Endothelial cell of umbilical vein (primary cell): ENCODE measurements around the gene LRRC8A. TPM values are rescaled to one million over a fixed set of nuclear protein-coding genes. Genes with fewer than 3 reads are reported as not detected.
A peak's percentile ranks its signal among the peaks of the same experiment; 100 is the strongest.

Source experiments
- BruUV-seq: library from RNA; stranded (reverse); fragments of 400-500 nt; replicated peaks from 2 replicates; lab custom pipeline; 2021; lab: Mats Ljungman, UMichigan
- CTCF ChIA-PET: fragments of 300-600, 350-600 bp; sonication (Branson Sonifier 250); formaldehyde crosslinking; loops from one replicate; lab custom pipeline; 2021; ENCODE audit warnings: antibody characterized with exemption, inconsistent platforms; lab: Charles Lee
- POLR2A ChIA-PET: fragments of 300-600, 350-600 bp; sonication (Branson Sonifier 250); formaldehyde crosslinking; loops from one replicate; lab custom pipeline; 2021; ENCODE audit warnings: antibody characterized with exemption, inconsistent platforms; lab: Charles Lee
- DNase-seq: peaks from one replicate; pipeline ENCODE4 v3.0.0-alpha.2; 2011; ENCODE audit warnings: low read depth, low spot score
- FAIRE-seq: peaks from 2 replicates; lab custom pipeline; 2011; peaks lifted over from hg19 to GRCh38; lab: Jason Lieb, UNC
- H2AFZ ChIP-seq: 2 replicates; pipeline ENCODE4 v1.6.0; 2012; ENCODE audit warnings: low read depth, low read length, control low read depth, inconsistent platforms
- H3K27ac ChIP-seq: 2 replicates; pipeline ENCODE4 v1.5.1; 2011; ENCODE audit warnings: low read depth, mild to moderate bottlenecking, control low read depth, low read length, moderate library complexity; ENCODE audit not compliant: insufficient read depth
- H3K27me3 ChIP-seq, 2 experiments: 2 replicates each; pipeline versions ENCODE4 v1.6.0 to v1.6.1; 2011; ENCODE audit warnings: low read length in 2 of 2, mixed read lengths in 1 of 2; ENCODE audit not compliant: control insufficient read depth in 2 of 2, insufficient read depth in 2 of 2
- H3K36me3 ChIP-seq, 2 experiments: 2 replicates in 1 of 2; 3 replicates in 1 of 2; pipeline ENCODE4 v1.5.1; 2011; ENCODE audit warnings: low read length in 2 of 2, mild to moderate bottlenecking in 1 of 2, moderate library complexity in 1 of 2; ENCODE audit not compliant: control insufficient read depth in 2 of 2, insufficient read depth in 2 of 2; ENCODE audit errors: extremely low read depth in 1 of 2
- H3K4me1 ChIP-seq: 3 replicates; pipeline ENCODE4 v1.5.1; 2011; ENCODE audit warnings: mild to moderate bottlenecking, low read length; ENCODE audit not compliant: control insufficient read depth, insufficient read depth; ENCODE audit errors: extremely low read depth
- H3K4me2 ChIP-seq: 2 replicates; pipeline ENCODE4 v1.6.1; 2011; ENCODE audit warnings: low read length, control low read depth, mixed read lengths; ENCODE audit not compliant: insufficient read depth
- H3K4me3 ChIP-seq, 3 experiments: fragments of 200-600 bp in 1 of 3; sonication (generic), shearing (Covaris generic) in 1 of 3; replicated peaks in 1 of 3; 2 replicates each; pipeline ENCODE4 v1.5.1; 2011 to 2016; ENCODE audit warnings: control low read depth in 3 of 3, low read length in 3 of 3, mild to moderate bottlenecking in 2 of 3, inconsistent platforms in 1 of 3, low read depth in 1 of 3, moderate library complexity in 1 of 3; ENCODE audit not compliant: insufficient read depth in 1 of 3
- H3K79me2 ChIP-seq: 2 replicates; pipeline ENCODE4 v1.6.0; 2012; ENCODE audit warnings: low read length, inconsistent platforms; ENCODE audit not compliant: control insufficient read depth, insufficient read depth
- H3K9ac ChIP-seq: replicated peaks from 2 replicates; pipeline ENCODE3; 2011; ENCODE audit warnings: low read length, control low read depth; ENCODE audit not compliant: insufficient read depth; ENCODE audit errors: extremely low read depth
- H3K9me1 ChIP-seq: replicated peaks from 3 replicates; pipeline ENCODE4 v1.6.0; 2011; ENCODE audit warnings: mild to moderate bottlenecking, low read length; ENCODE audit not compliant: control insufficient read depth, insufficient read depth; ENCODE audit errors: extremely low read depth
- H3K9me3 ChIP-seq: replicated peaks from 2 replicates; pipeline ENCODE4 v1.5.1; 2012; ENCODE audit warnings: low read length, inconsistent platforms; ENCODE audit not compliant: control insufficient read depth, insufficient read depth
- H4K20me1 ChIP-seq: replicated peaks from 2 replicates; pipeline ENCODE3; 2011; ENCODE audit warnings: mild to moderate bottlenecking, low read length; ENCODE audit not compliant: control insufficient read depth, insufficient read depth; ENCODE audit errors: extremely low read depth
- CTCF ChIP-seq, 2 donors: IDR thresholded peaks; 1 replicate in 1 of 2; 2 replicates in 1 of 2; pipeline ENCODE4 v1.5.1; 2011; ENCODE audit warnings: low read length in 2 of 2, mild to moderate bottlenecking in 2 of 2, moderate library complexity in 2 of 2, control low read depth in 1 of 2, inconsistent platforms in 1 of 2, low read depth in 1 of 2; ENCODE audit not compliant: insufficient read depth in 1 of 2; ENCODE audit errors: extremely low read depth in 1 of 2
- EZH2 ChIP-seq: IDR thresholded peaks from 2 replicates; pipeline ENCODE4 v1.6.1; 2012; ENCODE audit warnings: borderline replicate concordance, low read depth, mild to moderate bottlenecking, moderate library complexity, low read length, inconsistent platforms; ENCODE audit not compliant: severe bottlenecking
- FOS ChIP-seq: IDR thresholded peaks from 2 replicates; pipeline ENCODE4 v1.6.1; 2011; ENCODE audit warnings: mild to moderate bottlenecking, low read length, moderate library complexity, borderline replicate concordance; ENCODE audit not compliant: insufficient read depth
- GATA2 ChIP-seq: IDR thresholded peaks from 2 replicates; pipeline ENCODE4 v1.7.0; 2011; ENCODE audit warnings: low read depth, mild to moderate bottlenecking, moderate library complexity, mixed read lengths, low read length; ENCODE audit not compliant: insufficient read length, insufficient read depth
- JUN ChIP-seq: IDR thresholded peaks from 2 replicates; pipeline ENCODE4 v1.6.1; 2011; ENCODE audit warnings: borderline replicate concordance, low read depth; ENCODE audit not compliant: insufficient read length, insufficient read depth
- MAX ChIP-seq: IDR thresholded peaks from 2 replicates; pipeline ENCODE4 v1.6.1; 2011; ENCODE audit not compliant: insufficient read depth, insufficient read length
- MYC ChIP-seq: IDR thresholded peaks from one replicate; pipeline ENCODE4 v1.6.1; 2011; ENCODE audit warnings: mild to moderate bottlenecking, low read depth, low read length
- POLR2A ChIP-seq: IDR thresholded peaks from 2 replicates; pipeline ENCODE4 v1.6.1; 2012; ENCODE audit warnings: low read depth, mild to moderate bottlenecking, control low read depth, low read length
- POLR2AphosphoS5 ChIP-seq: IDR thresholded peaks from 2 replicates; pipeline ENCODE4 v1.6.1; 2012; ENCODE audit warnings: low read depth, mild to moderate bottlenecking, control low read depth, low read length, moderate library complexity; ENCODE audit not compliant: insufficient read depth
- dilution Hi-C: fragments of 300-500 bp; cut with MboI; formaldehyde crosslinking; loops from one replicate; pipeline ENCODE4 v1.15.0; 2019; ENCODE audit warnings: low sequenced_read_pairs; ENCODE audit not compliant: extremely low pct_ligation_motif_present
- intact Hi-C: fragments of 100-400 bp; cut with micrococcal nuclease; formaldehyde crosslinking; loops from one replicate; pipeline ENCODE4 v1.10.0; 2022
- polyA plus RNA-seq, 4 experiments: library from polyadenylated mRNA; depleted of rRNA in 3 of 4; stranded (reverse) in 3 of 4; unstranded in 1 of 4; fragments of >200 nt; gene quantifications; 2 replicates each; pipeline versions ENCODE4 v1.2.1 to v1.2.3, GENCODE V29; 2011 to 2012; ENCODE audit warnings: missing spikeins in 1 of 4
- total RNA-seq: library from RNA; stranded (reverse); gene quantifications from 2 replicates; pipeline ENCODE4 v1.2.3, GENCODE V29; 2021

Gene LRRC8A
- total and polyA plus RNA-seq, 2 donors (not counting 3 experiments of a cell fraction or from before 2014, with no cell fraction given) = 99.6 to 129 TPM

GRCh38 chr9:128940271-128940921 is 58.5 kb downstream of the LRRC8A start:
- no peak overlapping the region for H2AFZ ChIP-seq
- H3K36me3 ChIP-seq = no peaks in the 10 kb centered on the region
- no peak for TF ChIP-seq MAX
- no peak for TF ChIP-seq CTCF (IDR thresholded peaks at IDR 0.05; ENCODE audit: extremely low read depth in 1 of 2, insufficient read depth in 1 of 2, low read depth in 1 of 2, low read length in 2 of 2)
- TF ChIP-seq MYC = no peak
- no peak for TF ChIP-seq FOS
- no peak for TF ChIP-seq POLR2AphosphoS5
- no peak for TF ChIP-seq GATA2
- TF ChIP-seq EZH2 = no peak
- no peak for TF ChIP-seq POLR2A
- TF ChIP-seq JUN = no peak
- H3K9ac ChIP-seq = no peak overlapping the region
- H4K20me1 ChIP-seq = no peaks in the 10 kb centered on the region
- H3K9me3 ChIP-seq = no peaks in the 10 kb centered on the region
- H3K79me2 ChIP-seq = no peaks in the 10 kb centered on the region
- FAIRE-seq = peak; percentile 86
- H3K4me1 ChIP-seq = peaks cover 19% of the 10 kb centered on the region
- dilution Hi-C loops (no loop called here), intact Hi-C loops (no loop called here)
- H3K4me3 ChIP-seq = no peak overlapping the region
- peak; percentile 59 for DNase-seq
- BruUV-seq = no TSS peak
- no peak overlapping the region for H3K4me2 ChIP-seq
- H3K27ac ChIP-seq = no peak overlapping the region
- POLR2A ChIA-PET = no interaction called here
- no peaks in the 10 kb centered on the region for H3K27me3 ChIP-seq
- no peaks in the 10 kb centered on the region for H3K9me1 ChIP-seq
- CTCF ChIA-PET = interaction anchor here (1.3 to 2.5 kb wide), 2 partner anchors 11 to 12 kb away, joined by 3 to 8 read pairs; no protein-coding TSS in a partner anchor
